Measurements from ENCODE around the gene HAUS3. TPM values are rescaled to one million over a fixed set of nuclear protein-coding genes. Genes with fewer than 3 reads are reported as not detected.

The HAUS3 gene
- total and polyA plus RNA-seq, 5 donors, result 4.3 to 8.9 (median 6.9) TPM

DNA sequence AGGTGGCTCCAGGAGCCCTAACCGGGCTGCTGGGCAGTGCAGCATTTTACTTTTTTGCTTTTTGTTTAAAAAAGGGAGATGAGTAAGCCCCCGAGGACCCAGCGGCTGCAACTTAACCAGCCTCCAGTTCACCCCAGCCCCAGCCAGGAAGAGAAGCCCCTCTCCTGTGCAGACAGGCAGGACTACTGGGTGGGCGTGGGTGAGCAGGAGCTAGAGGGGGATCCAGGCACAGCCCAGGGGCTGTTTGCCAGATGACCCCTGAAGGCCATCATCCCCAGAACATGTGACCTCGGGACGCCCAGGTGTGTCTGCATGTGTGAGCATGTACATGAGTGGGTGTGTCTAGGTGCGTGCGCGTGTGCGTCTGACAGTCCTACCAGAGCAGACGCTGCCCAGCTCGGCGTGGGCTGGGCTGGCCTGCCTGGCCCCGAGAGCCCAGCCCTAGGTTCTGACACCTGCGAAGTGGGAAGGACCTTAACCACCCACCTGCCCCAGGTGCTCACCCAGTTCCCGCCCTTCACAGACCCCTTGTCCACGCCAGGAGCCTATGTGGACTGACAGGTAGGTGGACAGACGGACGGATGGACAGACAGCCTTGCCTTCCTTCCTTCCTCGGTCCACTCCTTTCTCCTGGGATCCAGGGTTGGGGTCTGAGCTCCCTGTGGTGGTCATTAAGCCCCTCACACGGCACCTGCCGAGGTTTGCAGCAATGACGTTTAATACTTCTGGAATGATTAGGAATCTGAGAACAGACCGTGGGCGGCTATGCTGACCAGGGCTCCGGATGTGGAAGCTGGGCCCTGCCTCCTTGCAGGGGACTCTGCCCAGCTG is 7.8 kb upstream of the HAUS3 start:
- H3K27me3 ChIP-seq (ENCODE audit: control insufficient read depth, insufficient read depth), result no peaks in the 10 kb centered on the region
- ATAC-seq (no peak), DNase-seq (peak in 2 of 3 donors; percentile 19 to 43)
- H3K4me3 ChIP-seq (ENCODE audit: low read length), result no peak overlapping the region
- WGBS, result 86% methylated on average over 26 of the region's 26 CpGs
- H3K4me1 ChIP-seq (ENCODE audit: control insufficient read depth, insufficient read depth, low read length), result peaks cover 2% of the 10 kb centered on the region
- no peaks in the 10 kb centered on the region for H3K9me3 ChIP-seq (ENCODE audit: control insufficient read depth, low read length)
- no peak overlapping the region for H3K27ac ChIP-seq (ENCODE audit: low read length)
- intact Hi-C loops (cut with DNase I), result loop anchor here in 2 of 4 donors (10.0 kb wide), 1 partner anchor 165 kb away; the partner anchor contains the start of genes CFAP99 (in 2 of the 2) and ZFYVE28 (in 2 of the 2)

- DNase-seq, result peak; percentile 14 to 32 (median 28)
- Histone ChIP-seq H3K4me3 (ENCODE audit: low read length) (no peak overlapping the region), H3K27ac (ENCODE audit: low read length) (no peak overlapping the region), H3K4me1 (ENCODE audit: control insufficient read depth, insufficient read depth, low read length) (peaks cover 2% of the 10 kb centered on the region), H3K27me3 (ENCODE audit: control insufficient read depth, insufficient read depth) (no peaks in the 10 kb centered on the region), H3K9me3 (ENCODE audit: control insufficient read depth, low read length) (no peaks in the 10 kb centered on the region)
- no peak for ATAC-seq
- 66% methylated on average over 10 of the region's 10 CpGs for WGBS
- intact Hi-C loops (cut with DNase I), result no loop called here
These were observed 6.9 kb upstream of the HAUS3 start for GRCh38 chr4:2248821-2249261.

GRCh38 chr4:2248044-2248780 is 6.3 kb upstream of the HAUS3 start:
- H3K9me3 ChIP-seq (ENCODE audit: control insufficient read depth, low read length), result no peaks in the 10 kb centered on the region
- ATAC-seq, result no peak
- intact Hi-C loops (cut with DNase I), result no loop called here
- DNase-seq, result peak; percentile 9 to 51 (median 35)
- WGBS, result 80% methylated on average over 21 of the region's 21 CpGs
- no peaks in the 10 kb centered on the region for H3K27me3 ChIP-seq (ENCODE audit: control insufficient read depth, insufficient read depth)
- H3K27ac ChIP-seq (ENCODE audit: low read length), result no peak overlapping the region
- peaks cover 2% of the 10 kb centered on the region for H3K4me1 ChIP-seq (ENCODE audit: control insufficient read depth, insufficient read depth, low read length)
- H3K4me3 ChIP-seq (ENCODE audit: low read length), result no peak overlapping the region

- H3K27ac ChIP-seq (ENCODE audit: low read length), result no peak overlapping the region
- no peaks in the 10 kb centered on the region for H3K27me3 ChIP-seq (ENCODE audit: control insufficient read depth, insufficient read depth)
- peaks cover 2% of the 10 kb centered on the region for H3K4me1 ChIP-seq (ENCODE audit: control insufficient read depth, insufficient read depth, low read length)
- WGBS, result 90% methylated on average over 42 of the region's 42 CpGs
- DNase-seq (peak in 1 of 3 donors; percentile 45), ATAC-seq (no peak)
- H3K4me3 ChIP-seq (ENCODE audit: low read length), result no peak overlapping the region
- no peaks in the 10 kb centered on the region for H3K9me3 ChIP-seq (ENCODE audit: control insufficient read depth, low read length)
- intact Hi-C loops (cut with DNase I), result no loop called here
These were observed 5.5 kb upstream of the HAUS3 start for GRCh38 chr4:2247128-2248043.

GRCh38 chr4:2246384-2247127 is 4.6 kb upstream of the HAUS3 start:
- Histone ChIP-seq H3K4me1 (ENCODE audit: control insufficient read depth, insufficient read depth, low read length) (peaks cover 2% of the 10 kb centered on the region), H3K27ac (ENCODE audit: low read length) (no peak overlapping the region), H3K9me3 (ENCODE audit: control insufficient read depth, low read length) (no peaks in the 10 kb centered on the region), H3K4me3 (ENCODE audit: low read length) (no peak overlapping the region), H3K27me3 (ENCODE audit: control insufficient read depth, insufficient read depth) (no peaks in the 10 kb centered on the region)
- intact Hi-C loops (cut with DNase I), result no loop called here
- peak in 1 of 3 donors; percentile 55 for DNase-seq
- 89% methylated on average over 19 of the region's 19 CpGs for WGBS
- no peak for ATAC-seq

GRCh38 chr4:2245787-2246275 is 3.9 kb upstream of the HAUS3 start:
- 78% methylated on average over 7 of the region's 7 CpGs for WGBS
- intact Hi-C loops (cut with DNase I), result no loop called here
- Histone ChIP-seq H3K27ac (ENCODE audit: low read length) (no peak overlapping the region), H3K4me1 (ENCODE audit: control insufficient read depth, insufficient read depth, low read length) (peaks cover 2% of the 10 kb centered on the region), H3K9me3 (ENCODE audit: control insufficient read depth, low read length) (no peaks in the 10 kb centered on the region), H3K27me3 (ENCODE audit: control insufficient read depth, insufficient read depth) (no peaks in the 10 kb centered on the region), H3K4me3 (ENCODE audit: low read length) (no peak overlapping the region)
- ATAC-seq (no peak), DNase-seq (no peak)

- DNase-seq (peak in 1 of 3 donors; percentile 27), ATAC-seq (no peak)
- peaks cover 2% of the 10 kb centered on the region for H3K4me1 ChIP-seq (ENCODE audit: control insufficient read depth, insufficient read depth, low read length)
- 44% methylated on average over 7 of the region's 7 CpGs for WGBS
- intact Hi-C loops (cut with DNase I), result no loop called here
- no peak overlapping the region for H3K27ac ChIP-seq (ENCODE audit: low read length)
- H3K9me3 ChIP-seq (ENCODE audit: control insufficient read depth, low read length), result no peaks in the 10 kb centered on the region
- no peaks in the 10 kb centered on the region for H3K27me3 ChIP-seq (ENCODE audit: control insufficient read depth, insufficient read depth)
- no peak overlapping the region for H3K4me3 ChIP-seq (ENCODE audit: low read length)
These were observed 3.3 kb upstream of the HAUS3 start for GRCh38 chr4:2245057-2245786.

- peak; percentile 20 to 40 for ATAC-seq
- H3K4me1 ChIP-seq (ENCODE audit: control insufficient read depth, insufficient read depth, low read length), result peaks cover 2% of the 10 kb centered on the region
- no peak overlapping the region for H3K4me3 ChIP-seq (ENCODE audit: low read length)
- H3K27ac ChIP-seq (ENCODE audit: low read length), result no peak overlapping the region
- 23% methylated on average over 5 of the region's 5 CpGs for WGBS
- H3K9me3 ChIP-seq (ENCODE audit: control insufficient read depth, low read length), result no peaks in the 10 kb centered on the region
- intact Hi-C loops (cut with DNase I), result no loop called here
- DNase-seq, result peak; percentile 58 to 83 (median 79)
- H3K27me3 ChIP-seq (ENCODE audit: control insufficient read depth, insufficient read depth), result no peaks in the 10 kb centered on the region
These were observed 1.9 kb upstream of the HAUS3 start for GRCh38 chr4:2243681-2244380.

GRCh38 chr4:2241003-2241402 is 918 bp downstream of the HAUS3 start:
- Histone ChIP-seq H3K4me3 (ENCODE audit: low read length) (peak overlapping the region; percentile 76), H3K27me3 (ENCODE audit: control insufficient read depth, insufficient read depth) (no peaks in the 10 kb centered on the region), H3K27ac (ENCODE audit: low read length) (no peak overlapping the region), H3K9me3 (ENCODE audit: control insufficient read depth, low read length) (no peaks in the 10 kb centered on the region), H3K4me1 (ENCODE audit: control insufficient read depth, insufficient read depth, low read length) (peaks cover 2% of the 10 kb centered on the region)
- intact Hi-C loops (cut with DNase I), result no loop called here
- ATAC-seq, result no peak
- no peak for DNase-seq
- WGBS, result 9% methylated on average over 7 of the region's 7 CpGs
